ENCODE results near the gene FOXL1. TPM values are rescaled to one million over a fixed set of nuclear protein-coding genes. Genes with fewer than 3 reads are reported as not detected.

FOXL1 gene
- total RNA-seq, 4 donors from 2014 or later = 0.23 to 0.40 TPM; not detected in 2

- no peaks in the 10 kb centered on the region for H3K9me3 ChIP-seq
- WGBS = 55% methylated on average over 16 of the region's 16 CpGs
- peak overlapping the region; percentile 21 for H3K4me3 ChIP-seq
- H3K4me1 ChIP-seq = no peaks in the 10 kb centered on the region
- H3K36me3 ChIP-seq = no peaks in the 10 kb centered on the region
- no peak overlapping the region for H3K27ac ChIP-seq
- H3K27me3 ChIP-seq = peaks cover 60% of the 10 kb centered on the region
- TF ChIP-seq CTCF (IDR thresholded peaks at IDR 0.05) (no peak), POLR2A (IDR thresholded peaks at IDR 0.05) (no peak), POLR2AphosphoS5 (IDR thresholded peaks at IDR 0.05) (no peak), EP300 (IDR thresholded peaks at IDR 0.05) (no peak)
- DNase-seq (ENCODE audit: low spot score in 2 of 2) = no peak
These were observed 26.3 kb downstream of the FOXL1 start for GRCh38 chr16:86604436-86605193.

- no peak overlapping the region for H3K27ac ChIP-seq
- 97% methylated on average over 3 of the region's 3 CpGs for WGBS
- H3K4me3 ChIP-seq = no peak overlapping the region
- no peaks in the 10 kb centered on the region for H3K4me1 ChIP-seq
- TF ChIP-seq POLR2AphosphoS5 (IDR thresholded peaks at IDR 0.05) (no peak), EP300 (IDR thresholded peaks at IDR 0.05) (no peak), CTCF (IDR thresholded peaks at IDR 0.05) (no peak), POLR2A (IDR thresholded peaks at IDR 0.05) (no peak)
- H3K27me3 ChIP-seq = peaks cover 60% of the 10 kb centered on the region
- H3K9me3 ChIP-seq = no peaks in the 10 kb centered on the region
- DNase-seq (ENCODE audit: low spot score in 2 of 2) = no peak
- H3K36me3 ChIP-seq = no peaks in the 10 kb centered on the region
These were observed 27.6 kb downstream of the FOXL1 start for GRCh38 chr16:86605950-86606349.

GRCh38 chr16:86608301-86608747, 30.0 kb downstream of the FOXL1 start:
- peaks cover 56% of the 10 kb centered on the region for H3K27me3 ChIP-seq
- no peak for DNase-seq (ENCODE audit: low spot score in 2 of 2)
- WGBS = 52% methylated on average over 2 of the region's 2 CpGs

GRCh38 chr16:86609115-86609514, 30.8 kb downstream of the FOXL1 start:
- no peak overlapping the region for H3K27ac ChIP-seq
- peaks cover 51% of the 10 kb centered on the region for H3K27me3 ChIP-seq
- H3K4me3 ChIP-seq = no peak overlapping the region
- DNase-seq (ENCODE audit: low spot score in 2 of 2) = no peak
- no peaks in the 10 kb centered on the region for H3K36me3 ChIP-seq
- no peaks in the 10 kb centered on the region for H3K9me3 ChIP-seq
- TF ChIP-seq POLR2A (IDR thresholded peaks at IDR 0.05) (no peak), CTCF (IDR thresholded peaks at IDR 0.05) (no peak), POLR2AphosphoS5 (IDR thresholded peaks at IDR 0.05) (no peak), EP300 (IDR thresholded peaks at IDR 0.05) (no peak)
- WGBS = 73% methylated on average over 6 of the region's 6 CpGs
- no peaks in the 10 kb centered on the region for H3K4me1 ChIP-seq

More at GRCh38 chr16:86608301-86608747, 30.0 kb downstream of the FOXL1 start:
- H3K27ac ChIP-seq = no peak overlapping the region
- TF ChIP-seq POLR2A (IDR thresholded peaks at IDR 0.05) (no peak), CTCF (IDR thresholded peaks at IDR 0.05) (no peak), POLR2AphosphoS5 (IDR thresholded peaks at IDR 0.05) (no peak), EP300 (IDR thresholded peaks at IDR 0.05) (no peak)
- no peak overlapping the region for H3K4me3 ChIP-seq
- no peaks in the 10 kb centered on the region for H3K4me1 ChIP-seq
- no peaks in the 10 kb centered on the region for H3K36me3 ChIP-seq
- H3K9me3 ChIP-seq = no peaks in the 10 kb centered on the region

- H3K9me3 ChIP-seq = no peaks in the 10 kb centered on the region
- H3K4me1 ChIP-seq = no peaks in the 10 kb centered on the region
- no peak for DNase-seq (ENCODE audit: low spot score in 2 of 2)
- H3K27ac ChIP-seq = no peak overlapping the region
- H3K27me3 ChIP-seq = peaks cover 46% of the 10 kb centered on the region
- H3K36me3 ChIP-seq = no peaks in the 10 kb centered on the region
- no peak overlapping the region for H3K4me3 ChIP-seq
- WGBS = 86% methylated on average over 10 of the region's 10 CpGs
- no peak for TF ChIP-seq POLR2A (IDR thresholded peaks at IDR 0.05)
- TF ChIP-seq CTCF (IDR thresholded peaks at IDR 0.05) = no peak
- TF ChIP-seq POLR2AphosphoS5 (IDR thresholded peaks at IDR 0.05) = no peak
- no peak for TF ChIP-seq EP300 (IDR thresholded peaks at IDR 0.05)
These were observed 31.3 kb downstream of the FOXL1 start for GRCh38 chr16:86609661-86610060.

Measured in suprapubic skin (tissue), 4 donors.